Measurements from ENCODE around the gene UMAD1.

The UMAD1 gene

GRCh38 chr7:7732621-7733281 is 92.2 kb downstream of the UMAD1 start (continued):
- TF ChIP-seq CSRNP3 (CRISPR knock-in tag; IDR thresholded peaks at IDR 0.05) (no peak), ZFP3 (CRISPR knock-in tag; IDR thresholded peaks at IDR 0.05) (no peak), POU6F1 (CRISPR knock-in tag; IDR thresholded peaks at IDR 0.05; ENCODE audit: borderline replicate concordance, low read depth) (no peak), PPARA (CRISPR knock-in tag; IDR thresholded peaks at IDR 0.05; ENCODE audit: borderline replicate concordance) (no peak), ISL1 (CRISPR knock-in tag; IDR thresholded peaks at IDR 0.05) (no peak), BACH2 (CRISPR knock-in tag; IDR thresholded peaks at IDR 0.05; ENCODE audit: borderline replicate concordance) (no peak), GLIS3 (CRISPR knock-in tag; IDR thresholded peaks at IDR 0.05) (no peak), ZFP30 (CRISPR knock-in tag; IDR thresholded peaks at IDR 0.05) (no peak), RARB (CRISPR knock-in tag; IDR thresholded peaks at IDR 0.05) (no peak)
- TF ChIP-seq, protein P1, sequence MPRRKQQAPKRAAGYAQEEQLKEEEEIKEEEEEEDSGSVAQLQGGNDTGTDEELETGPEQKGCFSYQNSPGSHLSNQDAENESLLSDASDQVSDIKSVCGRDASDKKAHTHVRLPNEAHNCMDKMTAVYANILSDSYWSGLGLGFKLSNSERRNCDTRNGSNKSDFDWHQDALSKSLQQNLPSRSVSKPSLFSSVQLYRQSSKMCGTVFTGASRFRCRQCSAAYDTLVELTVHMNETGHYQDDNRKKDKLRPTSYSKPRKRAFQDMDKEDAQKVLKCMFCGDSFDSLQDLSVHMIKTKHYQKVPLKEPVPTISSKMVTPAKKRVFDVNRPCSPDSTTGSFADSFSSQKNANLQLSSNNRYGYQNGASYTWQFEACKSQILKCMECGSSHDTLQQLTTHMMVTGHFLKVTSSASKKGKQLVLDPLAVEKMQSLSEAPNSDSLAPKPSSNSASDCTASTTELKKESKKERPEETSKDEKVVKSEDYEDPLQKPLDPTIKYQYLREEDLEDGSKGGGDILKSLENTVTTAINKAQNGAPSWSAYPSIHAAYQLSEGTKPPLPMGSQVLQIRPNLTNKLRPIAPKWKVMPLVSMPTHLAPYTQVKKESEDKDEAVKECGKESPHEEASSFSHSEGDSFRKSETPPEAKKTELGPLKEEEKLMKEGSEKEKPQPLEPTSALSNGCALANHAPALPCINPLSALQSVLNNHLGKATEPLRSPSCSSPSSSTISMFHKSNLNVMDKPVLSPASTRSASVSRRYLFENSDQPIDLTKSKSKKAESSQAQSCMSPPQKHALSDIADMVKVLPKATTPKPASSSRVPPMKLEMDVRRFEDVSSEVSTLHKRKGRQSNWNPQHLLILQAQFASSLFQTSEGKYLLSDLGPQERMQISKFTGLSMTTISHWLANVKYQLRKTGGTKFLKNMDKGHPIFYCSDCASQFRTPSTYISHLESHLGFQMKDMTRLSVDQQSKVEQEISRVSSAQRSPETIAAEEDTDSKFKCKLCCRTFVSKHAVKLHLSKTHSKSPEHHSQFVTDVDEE (CRISPR knock-in tag; IDR thresholded peaks at IDR 0.05) = no peak

GRCh38 chr7:7736671-7737070 is 96.1 kb downstream of the UMAD1 start:
- no peak for ATAC-seq
- TF ChIP-seq OSR1 (CRISPR knock-in tag; IDR thresholded peaks at IDR 0.05) (no peak), CSRNP3 (CRISPR knock-in tag; IDR thresholded peaks at IDR 0.05) (no peak), ZFP3 (CRISPR knock-in tag; IDR thresholded peaks at IDR 0.05) (no peak), ZC3H10 (CRISPR knock-in tag; IDR thresholded peaks at IDR 0.05) (no peak), CSDC2 (CRISPR knock-in tag; IDR thresholded peaks at IDR 0.05) (no peak), ZNF70 (CRISPR knock-in tag; IDR thresholded peaks at IDR 0.05) (no peak), BACH2 (CRISPR knock-in tag; IDR thresholded peaks at IDR 0.05; ENCODE audit: borderline replicate concordance) (no peak), ESRRG (CRISPR knock-in tag; IDR thresholded peaks at IDR 0.05) (no peak), TOX (CRISPR knock-in tag; IDR thresholded peaks at IDR 0.05; ENCODE audit: borderline replicate concordance) (no peak), ZFP30 (CRISPR knock-in tag; IDR thresholded peaks at IDR 0.05) (no peak), RARB (CRISPR knock-in tag; IDR thresholded peaks at IDR 0.05) (no peak)
- TF ChIP-seq, protein P1 (CRISPR knock-in tag; IDR thresholded peaks at IDR 0.05) = no peak

- ATAC-seq = no peak
- TF ChIP-seq ZC3H10 (CRISPR knock-in tag; IDR thresholded peaks at IDR 0.05) (no peak), ESRRG (CRISPR knock-in tag; IDR thresholded peaks at IDR 0.05) (no peak), OSR1 (CRISPR knock-in tag; IDR thresholded peaks at IDR 0.05) (no peak)
- TF ChIP-seq, protein P2, sequence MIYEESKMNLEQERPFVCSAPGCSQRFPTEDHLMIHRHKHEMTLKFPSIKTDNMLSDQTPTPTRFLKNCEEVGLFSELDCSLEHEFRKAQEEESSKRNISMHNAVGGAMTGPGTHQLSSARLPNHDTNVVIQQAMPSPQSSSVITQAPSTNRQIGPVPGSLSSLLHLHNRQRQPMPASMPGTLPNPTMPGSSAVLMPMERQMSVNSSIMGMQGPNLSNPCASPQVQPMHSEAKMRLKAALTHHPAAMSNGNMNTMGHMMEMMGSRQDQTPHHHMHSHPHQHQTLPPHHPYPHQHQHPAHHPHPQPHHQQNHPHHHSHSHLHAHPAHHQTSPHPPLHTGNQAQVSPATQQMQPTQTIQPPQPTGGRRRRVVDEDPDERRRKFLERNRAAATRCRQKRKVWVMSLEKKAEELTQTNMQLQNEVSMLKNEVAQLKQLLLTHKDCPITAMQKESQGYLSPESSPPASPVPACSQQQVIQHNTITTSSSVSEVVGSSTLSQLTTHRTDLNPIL (CRISPR knock-in tag; IDR thresholded peaks at IDR 0.05; ENCODE audit: low read depth) = no peak
Measured at GRCh38 chr7:7737674-7738073, 97.1 kb downstream of the UMAD1 start.

Measured in SK-N-SH treated with all-trans-retinoic acid at 6 μM for 48 hours (cell line).